Measurements from ENCODE around the gene PTPRG. TPM values are rescaled to one million over a fixed set of nuclear protein-coding genes. Genes with fewer than 3 reads are reported as not detected.

Gene PTPRG
- total RNA-seq, 1 experiment from 2014 or later, result 32.1 TPM

DNA sequence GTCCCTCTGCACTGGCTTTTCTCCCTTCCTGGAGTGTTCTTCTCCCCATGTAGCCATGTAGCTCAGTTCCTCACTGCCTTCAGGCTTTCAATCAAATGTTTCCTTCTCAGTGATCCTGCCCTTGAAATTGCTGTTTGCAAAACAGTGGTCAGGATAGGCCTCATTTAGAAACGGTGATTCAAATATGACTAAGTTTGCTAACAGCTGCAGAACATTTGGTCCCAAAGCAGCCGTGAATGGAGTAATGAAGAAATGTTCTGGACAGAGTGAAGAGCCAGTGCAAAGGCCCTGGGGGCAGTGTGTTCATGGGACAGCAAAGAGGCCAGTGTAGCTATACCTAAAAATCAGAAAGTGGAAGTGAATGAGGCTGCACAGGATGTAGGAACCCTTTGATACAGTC, 588.6 kb downstream of the PTPRG start:
- ATAC-seq, result no peak

More for the DNA sequence above, 588.6 kb downstream of the PTPRG start:
- ChIA-PET CTCF (no interaction called here), POLR2A (no interaction called here), RAD21 (ENCODE audit: low non-redundant PET in 1 of 2, low total read pairs in 2 of 2, uncharacterized antibody in 2 of 2, unreplicated experiment in 2 of 2) (no interaction called here)
- Histone ChIP-seq H3K36me3 (ENCODE audit: control insufficient read depth in 1 of 2, insufficient read depth in 2 of 2, low read length in 2 of 2) (no peaks in the 10 kb centered on the region), H2AFZ (ENCODE audit: low read depth, low read length, poor library complexity, severe bottlenecking) (no peak overlapping the region), H3K9me2 (ENCODE audit: insufficient read depth) (no peaks in the 10 kb centered on the region), H3K4me1 (ENCODE audit: control insufficient read depth in 1 of 2, insufficient read depth in 2 of 2, low read length in 2 of 2) (no peaks in the 10 kb centered on the region), H4K20me1 (ENCODE audit: insufficient read depth) (no peaks in the 10 kb centered on the region), H3K79me2 (ENCODE audit: insufficient read depth, low read length) (no peaks in the 10 kb centered on the region), H3K9ac (ENCODE audit: low read length) (no peak overlapping the region), H3K27ac (ENCODE audit: low read depth, low read length) (no peak overlapping the region), H3K4me2 (ENCODE audit: low read length) (no peak overlapping the region), H3K27me3 (ENCODE audit: insufficient read depth, low read length) (no peaks in the 10 kb centered on the region), H3K9me3 (ENCODE audit: control insufficient read depth in 1 of 2, insufficient read depth in 1 of 2, low read depth in 1 of 2, low read length in 2 of 2) (no peaks in the 10 kb centered on the region), H3K4me3 (replicated peaks in 1 of 2; ENCODE audit: low read depth in 1 of 2, low read length in 2 of 2) (no peak overlapping the region)
- no peak for DNase-seq (ENCODE audit: low read depth, low spot score)
- BruUV-seq (replicated peaks), result no TSS peak
- intact Hi-C loops (cut with micrococcal nuclease), result no loop called here
- TF ChIP-seq, protein P1, sequence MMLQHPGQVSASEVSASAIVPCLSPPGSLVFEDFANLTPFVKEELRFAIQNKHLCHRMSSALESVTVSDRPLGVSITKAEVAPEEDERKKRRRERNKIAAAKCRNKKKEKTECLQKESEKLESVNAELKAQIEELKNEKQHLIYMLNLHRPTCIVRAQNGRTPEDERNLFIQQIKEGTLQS (IDR thresholded peaks at IDR 0.05), result no peak
- TF ChIP-seq CEBPB (IDR thresholded peaks at IDR 0.05; ENCODE audit: low read depth), result no peak
- TF ChIP-seq RAD21 (IDR thresholded peaks at IDR 0.05; ENCODE audit: low read depth), result no peak
- TF ChIP-seq, protein P2, sequence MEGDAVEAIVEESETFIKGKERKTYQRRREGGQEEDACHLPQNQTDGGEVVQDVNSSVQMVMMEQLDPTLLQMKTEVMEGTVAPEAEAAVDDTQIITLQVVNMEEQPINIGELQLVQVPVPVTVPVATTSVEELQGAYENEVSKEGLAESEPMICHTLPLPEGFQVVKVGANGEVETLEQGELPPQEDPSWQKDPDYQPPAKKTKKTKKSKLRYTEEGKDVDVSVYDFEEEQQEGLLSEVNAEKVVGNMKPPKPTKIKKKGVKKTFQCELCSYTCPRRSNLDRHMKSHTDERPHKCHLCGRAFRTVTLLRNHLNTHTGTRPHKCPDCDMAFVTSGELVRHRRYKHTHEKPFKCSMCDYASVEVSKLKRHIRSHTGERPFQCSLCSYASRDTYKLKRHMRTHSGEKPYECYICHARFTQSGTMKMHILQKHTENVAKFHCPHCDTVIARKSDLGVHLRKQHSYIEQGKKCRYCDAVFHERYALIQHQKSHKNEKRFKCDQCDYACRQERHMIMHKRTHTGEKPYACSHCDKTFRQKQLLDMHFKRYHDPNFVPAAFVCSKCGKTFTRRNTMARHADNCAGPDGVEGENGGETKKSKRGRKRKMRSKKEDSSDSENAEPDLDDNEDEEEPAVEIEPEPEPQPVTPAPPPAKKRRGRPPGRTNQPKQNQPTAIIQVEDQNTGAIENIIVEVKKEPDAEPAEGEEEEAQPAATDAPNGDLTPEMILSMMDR (IDR thresholded peaks at IDR 0.05 in 2 of 3, conservative IDR thresholded peaks at IDR 0.05 in 1 of 3; ENCODE audit: borderline replicate concordance in 1 of 3, insufficient read depth in 1 of 3, low read depth in 2 of 3, low read length in 2 of 3), result no peak
- TF ChIP-seq, protein P3, sequence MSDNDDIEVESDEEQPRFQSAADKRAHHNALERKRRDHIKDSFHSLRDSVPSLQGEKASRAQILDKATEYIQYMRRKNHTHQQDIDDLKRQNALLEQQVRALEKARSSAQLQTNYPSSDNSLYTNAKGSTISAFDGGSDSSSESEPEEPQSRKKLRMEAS (IDR thresholded peaks at IDR 0.05), result no peak
- TF ChIP-seq, protein P4, sequence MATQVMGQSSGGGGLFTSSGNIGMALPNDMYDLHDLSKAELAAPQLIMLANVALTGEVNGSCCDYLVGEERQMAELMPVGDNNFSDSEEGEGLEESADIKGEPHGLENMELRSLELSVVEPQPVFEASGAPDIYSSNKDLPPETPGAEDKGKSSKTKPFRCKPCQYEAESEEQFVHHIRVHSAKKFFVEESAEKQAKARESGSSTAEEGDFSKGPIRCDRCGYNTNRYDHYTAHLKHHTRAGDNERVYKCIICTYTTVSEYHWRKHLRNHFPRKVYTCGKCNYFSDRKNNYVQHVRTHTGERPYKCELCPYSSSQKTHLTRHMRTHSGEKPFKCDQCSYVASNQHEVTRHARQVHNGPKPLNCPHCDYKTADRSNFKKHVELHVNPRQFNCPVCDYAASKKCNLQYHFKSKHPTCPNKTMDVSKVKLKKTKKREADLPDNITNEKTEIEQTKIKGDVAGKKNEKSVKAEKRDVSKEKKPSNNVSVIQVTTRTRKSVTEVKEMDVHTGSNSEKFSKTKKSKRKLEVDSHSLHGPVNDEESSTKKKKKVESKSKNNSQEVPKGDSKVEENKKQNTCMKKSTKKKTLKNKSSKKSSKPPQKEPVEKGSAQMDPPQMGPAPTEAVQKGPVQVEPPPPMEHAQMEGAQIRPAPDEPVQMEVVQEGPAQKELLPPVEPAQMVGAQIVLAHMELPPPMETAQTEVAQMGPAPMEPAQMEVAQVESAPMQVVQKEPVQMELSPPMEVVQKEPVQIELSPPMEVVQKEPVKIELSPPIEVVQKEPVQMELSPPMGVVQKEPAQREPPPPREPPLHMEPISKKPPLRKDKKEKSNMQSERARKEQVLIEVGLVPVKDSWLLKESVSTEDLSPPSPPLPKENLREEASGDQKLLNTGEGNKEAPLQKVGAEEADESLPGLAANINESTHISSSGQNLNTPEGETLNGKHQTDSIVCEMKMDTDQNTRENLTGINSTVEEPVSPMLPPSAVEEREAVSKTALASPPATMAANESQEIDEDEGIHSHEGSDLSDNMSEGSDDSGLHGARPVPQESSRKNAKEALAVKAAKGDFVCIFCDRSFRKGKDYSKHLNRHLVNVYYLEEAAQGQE (IDR thresholded peaks at IDR 0.05; ENCODE audit: low read depth), result no peak
- no peak for TF ChIP-seq FOSL1 (IDR thresholded peaks at IDR 0.05; ENCODE audit: low read depth)
- TF ChIP-seq POLR2AphosphoS5 (IDR thresholded peaks at IDR 0.05; ENCODE audit: low read depth, low read length), result no peak
- no peak for TF ChIP-seq POLR2A (IDR thresholded peaks at IDR 0.05; ENCODE audit: borderline replicate concordance, extremely low read depth, insufficient read depth, insufficient read length)
- TF ChIP-seq ELF1 (IDR thresholded peaks at IDR 0.05; ENCODE audit: borderline replicate concordance, low read depth), result no peak
- no peak for TF ChIP-seq SIN3A (IDR thresholded peaks at IDR 0.05; ENCODE audit: low read depth)
- TF ChIP-seq EZH2phosphoT487 (IDR thresholded peaks at IDR 0.05; ENCODE audit: borderline replicate concordance), result no peak
- no peak for TF ChIP-seq SP1 (IDR thresholded peaks at IDR 0.05; ENCODE audit: low read depth)
- no peak for TF ChIP-seq SRF (IDR thresholded peaks at IDR 0.05; ENCODE audit: low read depth)
- no peak for TF ChIP-seq TCF7L2 (IDR thresholded peaks at IDR 0.05; ENCODE audit: borderline replicate concordance, extremely low read depth, insufficient read depth, insufficient read length)
